Lower lobe of right lung (tissue), 2 donors: Measurements from ENCODE around the gene HLF. TPM values are rescaled to one million over a fixed set of nuclear protein-coding genes. Genes with fewer than 3 reads are reported as not detected.
A peak's percentile ranks its signal among the peaks of the same experiment; 100 is the strongest.

Experiments used
- ATAC-seq, 2 donors: fragments of 200-7000 bp; cut with Tn5 transposase; one replicate each; pipeline ENCODE4 v1.9.1; 2020 to 2022; ENCODE audit warnings: mild to moderate bottlenecking in 2 of 2, moderate library complexity in 2 of 2
- DNase-seq: peaks from one replicate; pipeline ENCODE4 v3.0.0-alpha.2; 2020
- H3K27ac ChIP-seq: fragments of 200-600 bp; one replicate; pipeline ENCODE4 v1.8.0; 2022
- H3K27me3 ChIP-seq: fragments of 200-600 bp; one replicate; pipeline ENCODE4 v1.8.0; 2022; ENCODE audit warnings: low read depth
- H3K36me3 ChIP-seq: fragments of 200-600 bp; one replicate; pipeline ENCODE4 v1.8.0; 2022; ENCODE audit warnings: mild to moderate bottlenecking
- H3K4me1 ChIP-seq: fragments of 200-600 bp; one replicate; pipeline ENCODE4 v1.8.0; 2022
- H3K4me3 ChIP-seq: fragments of 200-600 bp; one replicate; pipeline ENCODE4 v1.8.0; 2022; ENCODE audit warnings: mild to moderate bottlenecking
- H3K9me3 ChIP-seq: fragments of 200-600 bp; one replicate; pipeline ENCODE4 v1.8.0; 2022
- CTCF ChIP-seq: fragments of 200-600 bp; IDR thresholded peaks from one replicate; pipeline ENCODE4 v1.8.0; 2022; ENCODE audit warnings: antibody characterized with exemption, mild to moderate bottlenecking
- intact Hi-C: fragments of 100-400 bp; cut with DNase I; formaldehyde crosslinking; loops from one replicate; pipeline ENCODE4 v1.11.0; 2022
- total RNA-seq: library from RNA; stranded (reverse); fragmentation: NEBNext Ultra II Directional; extraction: Animal tissue kit (Norgen Biotek cat#: 25700); gene quantifications from one replicate; pipeline ENCODE4 v1.2.1, GENCODE V29; 2021
- donor health status: DM: no; HTN: yes; CAD: no; lungs with severe emphysema.

HLF gene
- total RNA-seq, 1 donor from 2014 or later = 29.4 TPM

- no peak for DNase-seq
- Histone ChIP-seq H3K27me3 (no peaks in the 10 kb centered on the region), H3K36me3 (no peaks in the 10 kb centered on the region), H3K4me1 (peaks cover 18% of the 10 kb centered on the region), H3K9me3 (no peaks in the 10 kb centered on the region), H3K27ac (no peak overlapping the region), H3K4me3 (no peak overlapping the region)
- TF ChIP-seq CTCF = no peak
- intact Hi-C loops = no loop called here
- ATAC-seq = no peak
These were observed 30.9 kb upstream of the HLF start for GRCh38 chr17:55233840-55234239.

GRCh38 chr17:55236316-55236715 lies 28.4 kb upstream of the HLF start:
- no peak overlapping the region for H3K4me3 ChIP-seq
- H3K27ac ChIP-seq = no peak overlapping the region
- peak in 1 of 2 donors; percentile 26 for ATAC-seq
- DNase-seq = no peak
- no peaks in the 10 kb centered on the region for H3K36me3 ChIP-seq
- intact Hi-C loops = no loop called here
- H3K27me3 ChIP-seq = no peaks in the 10 kb centered on the region
- no peak for TF ChIP-seq CTCF
- H3K9me3 ChIP-seq = no peaks in the 10 kb centered on the region
- peaks cover 18% of the 10 kb centered on the region for H3K4me1 ChIP-seq

GRCh38 chr17:55237268-55237667 lies 27.5 kb upstream of the HLF start:
- H3K36me3 ChIP-seq = no peaks in the 10 kb centered on the region
- no peak overlapping the region for H3K27ac ChIP-seq
- peaks cover 18% of the 10 kb centered on the region for H3K4me1 ChIP-seq
- DNase-seq = no peak
- ATAC-seq = no peak
- no peaks in the 10 kb centered on the region for H3K27me3 ChIP-seq
- intact Hi-C loops = no loop called here
- no peak for TF ChIP-seq CTCF
- no peaks in the 10 kb centered on the region for H3K9me3 ChIP-seq
- peak overlapping the region; percentile 54 for H3K4me3 ChIP-seq

GRCh38 chr17:55237841-55238178 lies 26.9 kb upstream of the HLF start:
- DNase-seq = no peak
- peak overlapping the region; percentile 54 for H3K4me3 ChIP-seq
- intact Hi-C loops = no loop called here
- H3K4me1 ChIP-seq = peaks cover 18% of the 10 kb centered on the region
- no peaks in the 10 kb centered on the region for H3K9me3 ChIP-seq
- no peak for ATAC-seq
- no peaks in the 10 kb centered on the region for H3K36me3 ChIP-seq
- H3K27ac ChIP-seq = peak overlapping the region; percentile 78
- TF ChIP-seq CTCF = no peak
- H3K27me3 ChIP-seq = no peaks in the 10 kb centered on the region

- peak; percentile 97 for ATAC-seq
- H3K4me1 ChIP-seq = peaks cover 18% of the 10 kb centered on the region
- H3K27ac ChIP-seq = peak overlapping the region; percentile 78
- DNase-seq = peak; percentile 90
- H3K9me3 ChIP-seq = no peaks in the 10 kb centered on the region
- no peaks in the 10 kb centered on the region for H3K27me3 ChIP-seq
- no peaks in the 10 kb centered on the region for H3K36me3 ChIP-seq
- H3K4me3 ChIP-seq = peak overlapping the region; percentile 54
- no peak for TF ChIP-seq CTCF
- intact Hi-C loops = no loop called here
These were observed 26.4 kb upstream of the HLF start for GRCh38 chr17:55238179-55238930.
